GM21737 (cell line): ENCODE results near the gene NFYC.
"Not testable (repeated sequence)": the region's sequence is repeated elsewhere in the genome, so short reads cannot be mapped to it uniquely, and the experiment has no call there.

Source experiments
- ATAC-seq: cut with Tn5 transposase; IDR thresholded peaks from one replicate; pipeline ENCODE4 v1.9.1; 2021; ENCODE audit warnings: mild to moderate bottlenecking, moderate library complexity; ENCODE audit not compliant: unreplicated experiment

The NFYC gene

DNA sequence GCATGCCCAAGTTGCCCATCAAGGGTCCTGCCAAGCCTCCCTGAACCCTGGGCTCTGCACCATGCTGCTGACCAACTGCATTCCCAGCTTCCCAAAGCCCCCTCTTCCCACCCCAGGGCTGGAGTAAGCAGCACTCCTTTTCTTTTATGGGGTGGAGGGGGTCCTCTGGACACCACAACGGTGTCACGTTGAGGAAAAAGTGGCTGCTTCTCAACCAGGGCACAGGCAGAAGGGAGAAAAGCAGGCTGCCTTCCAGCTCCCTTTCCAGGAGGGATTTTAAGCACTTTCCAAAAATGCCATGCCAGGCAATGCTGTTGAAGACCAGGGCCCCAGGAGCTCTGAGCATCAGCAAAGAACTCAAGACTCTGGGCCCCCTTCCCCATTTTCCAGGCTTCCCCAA is 26.7 kb upstream of the NFYC start:
- no peak for ATAC-seq

DNA sequence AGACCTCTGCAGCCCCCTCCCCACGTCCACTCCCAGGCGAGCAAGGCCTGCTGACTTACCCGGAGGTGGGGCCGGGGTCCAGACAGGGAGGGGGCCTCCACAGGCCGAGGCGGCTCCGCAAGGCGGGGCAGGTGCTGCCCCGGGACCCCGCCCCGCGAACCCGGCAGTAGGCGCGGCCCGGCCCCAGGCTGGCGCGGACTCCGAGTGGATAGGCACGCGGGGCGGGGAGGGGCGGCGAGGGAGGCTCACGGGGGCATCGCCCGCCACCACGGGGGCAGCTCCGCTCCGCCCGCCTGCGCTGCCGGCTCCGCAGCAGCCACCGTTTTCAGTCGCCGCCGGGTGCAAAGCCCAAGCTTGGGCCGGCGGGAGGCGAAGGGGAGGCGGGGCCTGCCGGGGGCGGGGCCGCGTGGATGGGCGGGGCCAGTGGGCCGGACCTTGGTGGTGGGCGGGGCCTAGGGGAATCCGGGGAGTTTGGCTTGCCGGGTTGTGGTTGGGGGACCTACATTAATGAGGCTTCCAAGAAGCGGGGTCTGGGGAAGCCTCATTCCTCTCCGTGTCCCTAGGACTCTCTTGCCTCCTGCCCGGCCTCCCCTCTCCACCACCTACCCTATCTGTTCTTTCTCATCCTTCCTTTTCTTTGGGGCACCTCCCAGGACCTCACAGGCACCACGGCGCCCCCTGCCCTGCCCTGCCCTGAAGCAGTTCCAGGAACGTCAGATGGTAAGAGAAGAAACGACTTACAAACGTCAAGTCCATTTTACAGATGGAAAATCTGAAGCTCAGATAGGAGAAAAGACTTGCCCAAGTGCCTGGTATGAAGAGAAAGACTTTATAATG is 26.0 kb upstream of the NFYC start, which contains the start of gene RIMS3:
TSS of gene RIMS3 (minus strand) at position 348 of the 837 bp plus-strand sequence. CDS start 23,757 bp downstream, outside the sequence.
- peak; percentile 69 for ATAC-seq

DNA sequence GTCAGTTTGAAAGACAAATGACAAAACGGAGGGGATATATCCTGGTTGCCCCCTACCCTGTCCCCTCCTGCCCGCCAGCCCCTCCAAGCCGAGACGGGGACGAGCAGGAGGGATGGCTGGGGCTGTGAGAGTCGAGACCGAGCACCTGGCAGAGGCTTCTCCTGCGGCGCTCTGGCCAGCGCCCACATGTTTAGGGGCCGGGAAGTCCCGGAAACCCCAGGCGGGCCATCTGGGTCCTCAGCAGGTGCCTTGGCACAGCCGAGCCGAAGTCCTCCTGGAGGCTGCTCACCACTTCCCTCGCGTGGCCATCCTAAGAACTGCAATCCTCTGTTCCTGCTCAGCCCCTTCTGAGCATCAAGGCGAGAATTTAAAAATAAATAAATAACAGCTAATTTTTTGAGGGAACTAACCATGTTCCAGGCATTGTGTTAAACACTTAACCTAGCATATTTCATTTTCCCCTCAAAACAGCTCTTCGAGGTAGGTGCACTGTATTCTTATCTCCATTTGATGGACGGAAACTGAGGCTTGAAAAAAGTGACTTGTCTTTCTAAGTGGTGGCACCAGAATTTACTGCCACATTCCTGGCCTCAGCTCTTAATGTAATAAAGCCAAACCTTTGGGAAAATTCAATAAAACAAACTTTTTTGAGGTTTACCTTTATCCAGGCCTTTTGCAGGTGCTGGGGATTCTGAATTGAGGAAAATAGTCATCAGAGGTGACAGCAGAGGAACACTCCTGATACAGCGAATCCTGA is 22.6 kb upstream of the NFYC start:
- ATAC-seq: peak; percentile 50

DNA sequence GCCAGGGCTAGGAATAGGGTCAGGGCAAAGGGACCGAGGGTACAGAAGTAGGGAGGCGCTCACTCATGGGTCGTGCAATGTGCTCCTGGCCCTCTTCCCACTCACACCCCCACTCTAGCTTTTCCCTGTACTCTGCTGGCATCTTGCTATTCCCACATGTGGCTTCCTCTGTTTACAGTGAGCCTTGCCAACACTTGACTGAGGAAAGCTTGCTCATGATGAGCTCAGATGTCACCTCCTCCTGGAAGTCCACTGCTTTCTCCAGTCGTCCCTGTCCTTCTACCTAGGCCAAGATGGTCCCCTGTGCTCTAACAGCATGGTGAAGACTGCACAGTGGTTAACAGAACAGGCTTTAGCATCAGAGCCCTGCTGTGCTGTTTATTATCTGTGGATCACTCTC is 18.1 kb upstream of the NFYC start:
- ATAC-seq: no peak

DNA sequence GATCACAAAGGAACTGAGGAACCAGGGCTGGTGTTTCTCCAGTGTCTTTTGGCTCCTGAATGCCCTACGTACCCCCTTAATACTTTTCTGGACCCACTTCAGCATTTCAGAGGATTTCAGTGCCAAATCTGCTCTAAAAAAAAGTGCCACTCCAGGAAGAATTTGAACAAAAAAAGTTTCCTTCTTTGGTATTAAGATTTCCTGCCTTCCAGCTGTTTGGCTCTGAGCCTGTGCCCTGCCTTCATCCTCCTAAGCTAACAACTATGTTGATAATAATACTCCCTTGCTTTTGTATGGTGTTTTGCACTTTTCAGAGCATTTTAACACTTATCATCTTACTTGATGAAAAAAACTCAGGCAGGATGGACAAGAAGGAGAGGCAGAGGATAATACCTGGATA is 15.0 kb upstream of the NFYC start:
- no peak for ATAC-seq

DNA sequence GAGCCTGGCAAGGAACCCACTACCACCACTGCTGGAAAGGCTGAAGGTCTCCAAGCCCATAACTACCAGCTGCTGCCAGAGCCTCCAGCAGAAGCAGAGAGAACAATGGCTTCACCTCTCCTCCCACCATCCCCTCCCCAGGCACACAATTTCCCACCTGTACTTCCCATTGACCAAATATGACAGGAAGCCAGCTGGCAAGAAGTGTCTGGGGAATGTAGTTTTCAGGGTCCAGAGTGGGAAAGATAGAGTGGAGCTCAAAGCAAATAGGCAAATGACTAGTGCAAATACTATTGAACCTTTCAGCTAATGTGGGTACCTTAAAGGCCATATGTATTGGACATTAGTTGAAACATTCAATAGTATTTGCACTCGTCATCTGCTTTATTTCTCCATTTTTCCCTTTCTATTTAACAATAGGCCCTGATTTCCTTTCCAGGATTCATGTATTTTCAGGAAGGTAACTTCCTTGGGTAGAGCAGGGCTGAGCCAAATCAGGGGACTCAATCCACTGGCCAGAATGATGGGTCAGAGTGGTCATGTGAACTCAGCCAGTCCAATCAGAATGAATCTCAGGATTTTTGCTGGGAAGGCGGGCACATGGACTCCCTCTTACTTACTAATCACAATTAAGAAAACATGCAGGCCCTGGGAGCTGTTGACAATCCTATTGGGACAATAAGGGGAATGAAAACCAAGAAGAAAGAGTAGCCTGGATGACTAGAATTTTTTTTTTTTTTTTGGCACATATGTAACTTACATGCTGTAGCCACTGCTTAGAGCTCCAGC is 12.1 kb upstream of the NFYC start:
- ATAC-seq: no peak

DNA sequence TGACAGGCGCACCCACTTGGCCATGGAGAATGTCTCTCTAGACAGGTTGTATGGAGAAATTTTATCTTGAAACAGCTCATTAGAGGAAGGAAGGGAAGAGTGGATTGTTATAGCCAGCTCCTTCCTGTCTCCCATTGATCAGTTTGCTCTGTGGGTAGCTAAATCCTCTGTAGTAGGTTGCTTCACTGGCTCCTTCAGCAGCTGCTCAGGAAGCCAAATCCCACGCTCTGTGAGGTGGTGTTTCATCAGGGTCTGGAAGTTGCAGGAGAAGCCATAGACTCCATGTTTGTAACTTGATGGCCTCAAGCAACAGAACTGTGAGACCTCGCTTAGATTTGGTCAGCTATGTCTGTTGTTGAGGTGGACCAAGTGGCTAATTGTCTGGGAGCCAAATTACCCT is 6.8 kb upstream of the NFYC start:
- no peak for ATAC-seq

DNA sequence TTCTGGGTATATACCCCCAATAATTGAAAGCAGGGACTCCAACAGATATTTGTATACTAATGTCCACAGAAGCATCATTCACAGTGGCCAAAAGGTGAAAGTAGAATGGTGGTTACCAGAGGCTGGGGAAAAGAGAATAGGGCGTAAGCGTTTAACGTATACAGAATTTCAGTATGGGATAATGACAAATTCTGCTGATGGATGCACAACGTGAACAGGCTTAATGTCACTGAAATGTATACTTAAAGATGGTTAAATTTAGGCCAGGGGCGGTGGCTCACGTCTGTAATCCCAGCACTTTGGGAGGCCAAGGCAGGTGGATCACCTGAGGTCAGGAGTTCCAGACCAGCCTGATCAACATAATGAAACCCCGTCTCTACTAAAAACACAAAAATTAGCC is 4.4 kb upstream of the NFYC start:
- no peak for ATAC-seq

DNA sequence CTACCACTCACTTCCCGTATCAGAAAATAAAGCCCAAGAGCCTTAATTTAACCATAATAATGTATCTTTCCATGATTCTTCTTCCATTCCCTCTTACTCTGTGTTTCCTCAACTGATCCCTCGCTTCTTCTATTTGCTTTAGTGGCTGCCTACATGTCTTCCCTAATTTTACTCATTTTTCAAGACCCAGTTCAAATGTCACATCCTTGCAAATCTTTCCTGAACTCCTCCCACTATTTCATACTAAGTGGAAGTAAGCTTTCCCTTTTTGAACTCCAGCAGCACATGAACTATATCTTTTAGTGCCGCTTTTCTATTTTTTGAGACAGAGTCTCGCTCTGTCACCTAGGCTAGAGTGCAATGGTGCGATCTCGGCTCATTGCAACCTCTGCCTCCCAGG is 3.8 kb upstream of the NFYC start:
- ATAC-seq: no peak

DNA sequence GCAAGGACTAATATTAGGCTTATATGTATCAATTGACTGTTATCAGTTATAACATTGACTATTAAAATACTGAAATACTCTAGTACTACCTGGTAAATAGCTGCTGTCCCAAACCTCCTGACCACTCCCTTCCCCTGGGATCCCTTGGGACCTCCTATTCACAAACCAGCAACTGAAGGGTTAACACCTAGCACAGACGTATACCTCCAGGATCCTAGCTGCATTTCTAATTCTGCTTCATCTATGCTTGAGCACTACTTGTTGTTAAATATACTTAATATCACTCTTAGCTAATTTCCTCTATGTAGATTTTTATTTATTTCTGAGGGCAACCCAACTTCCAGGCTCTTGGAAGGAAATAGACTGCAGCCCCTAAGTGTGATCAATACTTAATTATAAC is 1.8 kb upstream of the NFYC start:
- no peak for ATAC-seq

DNA sequence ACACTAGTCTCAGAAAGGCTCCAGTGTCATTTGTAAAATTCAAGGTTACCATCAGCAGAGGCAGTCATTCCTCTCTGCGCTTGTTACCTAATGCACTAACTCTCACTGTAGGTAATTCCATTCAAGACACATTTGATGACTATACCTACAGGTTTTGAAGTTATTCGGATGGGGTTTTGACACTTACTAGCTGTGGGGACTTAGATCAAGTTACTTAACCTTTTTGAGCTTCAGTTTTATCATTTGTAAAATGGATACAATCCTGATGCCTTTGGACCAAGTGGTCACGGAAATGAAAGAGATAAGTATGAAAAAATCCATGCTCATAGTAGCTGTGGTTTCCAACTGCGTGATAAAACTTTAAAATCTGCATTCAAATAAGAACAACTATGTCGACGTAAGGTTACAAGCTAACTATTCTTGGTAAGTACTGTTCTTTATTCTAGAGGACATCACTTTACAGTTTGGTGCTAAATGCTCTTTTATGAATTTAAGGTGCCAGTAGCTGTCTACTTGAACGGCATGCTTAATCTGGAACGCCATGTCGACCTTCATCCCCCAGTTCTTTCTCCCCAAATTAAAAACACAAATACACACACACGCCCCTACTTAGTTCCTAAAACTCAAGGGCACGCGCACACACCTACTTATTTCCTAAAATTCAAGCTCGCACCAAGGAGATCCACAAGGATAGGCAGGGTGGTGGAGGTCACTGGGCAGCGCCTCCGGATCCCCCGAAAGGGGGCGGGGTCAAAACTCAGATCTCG is 550 bp upstream of the NFYC start:
- no peak for ATAC-seq

DNA sequence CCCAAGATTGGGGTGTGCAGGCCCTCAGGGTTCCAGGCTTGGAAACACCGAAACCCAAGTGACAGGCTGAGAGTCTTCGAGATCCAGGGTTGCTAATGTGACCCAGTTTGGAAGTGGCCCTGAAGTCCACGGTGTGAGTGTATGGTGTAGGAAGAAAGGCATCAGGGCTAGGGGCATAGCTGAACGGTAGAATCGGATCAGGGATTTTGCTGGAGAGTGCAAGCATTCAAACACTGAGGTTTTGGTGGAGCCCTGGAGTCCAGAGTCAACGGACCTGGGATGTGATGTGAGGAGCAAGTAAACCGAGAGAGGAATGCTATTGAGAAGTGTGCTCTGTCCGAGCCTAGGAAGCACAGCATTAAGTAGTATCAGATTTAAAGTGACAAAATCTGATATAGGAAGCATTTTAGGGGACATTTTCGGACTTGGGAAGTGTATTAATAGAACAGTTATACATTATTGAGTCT is 958 bp downstream of the NFYC start:
- no peak for ATAC-seq

DNA sequence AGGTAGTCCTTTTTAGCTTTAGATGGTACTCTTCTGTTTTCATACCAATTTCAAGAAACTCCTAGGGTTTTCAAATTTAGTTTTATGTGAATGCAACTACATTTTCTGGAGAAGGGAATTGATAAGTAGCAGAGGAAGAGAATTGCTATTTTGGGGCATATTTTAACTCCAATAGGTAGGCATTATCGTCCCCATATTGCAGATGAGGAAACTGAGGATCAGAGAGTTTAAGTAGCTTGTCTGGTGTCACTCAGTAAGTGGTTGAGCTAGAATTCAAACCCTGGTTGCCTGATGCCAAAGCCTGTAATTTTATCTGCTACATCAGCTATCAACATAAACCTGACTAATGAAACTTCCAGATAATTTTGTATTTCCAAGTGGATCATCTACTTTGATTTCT is 1.9 kb downstream of the NFYC start:
- ATAC-seq: no peak

DNA sequence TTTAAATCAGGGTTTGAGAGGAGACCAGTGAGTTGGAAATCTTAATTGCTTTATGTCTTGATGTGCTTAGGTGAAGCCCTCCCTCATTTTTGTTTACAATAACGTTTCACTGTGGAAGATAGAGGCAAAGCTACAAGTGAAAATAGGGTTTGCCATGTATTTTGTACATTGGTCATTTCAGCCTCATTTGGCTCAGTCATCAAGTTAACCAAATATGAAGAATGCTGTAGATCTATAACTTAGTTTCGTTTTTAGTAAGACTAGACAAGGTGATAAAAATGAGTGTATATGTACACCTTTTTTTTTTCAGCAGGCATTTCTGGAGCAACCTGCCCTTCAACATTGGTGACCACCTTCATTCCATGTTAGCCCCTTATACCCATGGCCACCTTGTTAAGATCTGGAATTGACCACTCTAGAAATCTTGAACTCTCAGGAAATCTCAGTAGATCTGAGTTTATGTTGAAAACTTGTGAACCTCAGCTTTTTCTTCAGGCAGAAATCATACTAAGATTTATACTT is 2.9 kb downstream of the NFYC start:
- ATAC-seq: no peak

DNA sequence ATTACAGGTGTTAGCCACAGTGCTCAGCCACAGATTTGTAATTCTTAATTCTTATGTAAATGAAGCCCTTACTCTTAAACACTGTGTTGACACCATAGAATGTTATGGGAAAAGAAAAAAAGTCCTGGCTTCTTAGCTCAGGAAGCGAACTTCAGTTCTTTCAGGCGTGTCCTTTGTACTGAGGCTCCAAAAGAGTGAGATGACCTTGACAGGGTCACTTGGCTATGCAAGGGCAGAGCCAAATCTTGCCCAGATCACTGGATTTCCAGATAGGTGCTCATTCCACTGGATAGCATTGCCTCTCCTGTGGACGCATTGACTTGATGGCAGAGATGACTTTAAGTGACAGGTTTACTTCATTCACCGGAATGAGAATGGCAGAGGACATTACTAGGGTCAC is 4.8 kb downstream of the NFYC start:
- ATAC-seq: no peak

DNA sequence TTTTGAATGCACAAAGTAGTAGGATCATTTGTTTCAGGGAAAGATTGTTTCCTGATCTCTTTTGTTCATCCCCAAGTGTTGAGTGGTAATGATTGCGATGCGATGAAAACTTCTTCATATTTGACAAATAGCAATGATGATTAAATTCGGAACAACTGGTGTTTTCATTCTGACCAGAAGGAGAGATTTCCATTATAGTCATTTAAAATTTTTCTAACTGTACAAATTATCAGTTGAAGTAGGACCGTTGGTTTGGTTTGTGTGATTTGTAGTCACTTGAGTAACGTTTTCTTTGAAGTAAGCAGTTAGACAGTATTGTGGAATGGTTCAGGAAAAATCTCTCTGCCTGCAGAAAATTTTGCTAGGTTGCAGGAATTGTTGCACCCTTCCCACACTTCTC is 5.9 kb downstream of the NFYC start:
- ATAC-seq: no peak

DNA sequence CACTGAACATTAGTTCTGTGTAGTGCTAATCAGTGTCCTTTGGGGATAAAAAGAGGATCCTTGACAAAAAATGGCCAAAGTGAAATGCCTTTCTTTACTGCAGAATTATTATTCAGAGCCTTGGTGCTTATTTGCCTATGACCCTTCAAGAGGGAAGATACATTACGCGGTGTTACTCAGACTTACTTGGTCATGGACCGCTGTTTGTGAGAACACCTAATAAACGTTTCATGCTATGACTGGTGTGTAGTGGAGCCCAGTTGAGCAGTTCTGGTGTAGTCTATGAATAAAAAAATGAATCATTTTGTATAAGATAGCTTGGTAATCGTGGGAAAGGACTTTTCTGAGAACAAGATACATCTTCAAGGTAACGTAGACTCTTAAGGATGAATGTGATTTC is 8.3 kb downstream of the NFYC start:
- ATAC-seq: peak; percentile 63

DNA sequence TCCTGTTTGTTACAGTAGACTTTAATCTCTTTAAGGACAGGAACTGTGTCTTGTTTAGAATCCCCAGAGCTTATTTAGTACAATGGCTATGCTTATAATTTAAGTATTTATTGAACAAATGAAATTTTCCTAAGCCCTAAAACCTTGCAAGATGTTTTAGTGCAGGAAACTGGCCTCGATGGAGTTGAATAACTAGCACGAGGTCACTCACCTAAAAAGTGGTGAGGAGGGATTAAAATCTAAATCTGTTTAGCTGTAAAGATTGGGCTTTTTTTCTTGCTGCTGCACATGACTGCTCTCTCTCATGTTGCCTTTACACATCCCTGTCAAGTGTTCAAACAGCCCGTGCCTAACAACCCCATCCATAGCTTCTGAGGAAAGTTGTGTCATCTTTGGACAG is 10.2 kb downstream of the NFYC start:
- no peak for ATAC-seq

DNA sequence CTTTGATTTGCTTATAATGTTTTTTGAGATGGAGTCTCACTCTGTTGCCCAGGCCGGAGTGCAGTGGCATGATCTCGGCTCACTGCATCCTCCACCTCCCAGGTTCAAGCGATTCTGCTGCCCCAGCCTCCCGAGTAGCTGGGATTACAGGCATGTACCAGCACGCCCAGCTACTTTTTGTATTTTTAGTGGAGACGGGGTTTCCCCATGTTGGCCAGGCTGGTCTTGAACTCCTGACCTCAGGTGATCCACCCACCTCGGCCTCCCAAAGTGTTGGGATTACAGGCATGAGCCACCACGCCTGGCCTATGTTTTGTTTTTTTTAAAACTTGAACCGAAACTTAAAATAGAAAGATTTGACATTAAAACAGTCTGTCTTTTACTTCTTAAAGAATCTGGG is 11.3 kb downstream of the NFYC start:
- not testable (repeated sequence) for ATAC-seq

DNA sequence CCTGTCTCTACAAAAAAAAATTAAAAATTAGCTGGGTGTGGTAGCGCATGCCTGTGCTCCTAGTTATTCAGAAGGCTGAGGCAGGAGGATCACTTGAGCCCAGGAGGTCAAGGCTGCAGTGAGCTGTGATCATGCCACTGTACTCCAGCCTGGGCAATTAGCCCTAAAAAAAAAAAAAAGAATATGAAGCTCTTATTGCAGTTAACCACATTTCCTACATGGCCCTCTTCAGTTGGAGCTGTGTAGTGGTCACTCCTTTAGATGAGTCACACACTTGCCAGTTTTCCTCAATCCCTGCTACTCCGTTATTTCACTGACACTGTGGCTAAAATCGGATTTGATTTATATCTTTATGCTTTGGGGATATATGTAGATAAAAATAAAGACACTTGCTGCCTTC is 11.8 kb downstream of the NFYC start:
- ATAC-seq: no peak
